Measurements from ENCODE around the gene ADAMTS2.

ADAMTS2 gene

GRCh38 chr5:179275381-179275878 lies 69.8 kb downstream of the ADAMTS2 start:
- DNase-seq: no peak

- DNase-seq: no peak
Measured at GRCh38 chr5:179274321-179275315, 70.6 kb downstream of the ADAMTS2 start.

DNA sequence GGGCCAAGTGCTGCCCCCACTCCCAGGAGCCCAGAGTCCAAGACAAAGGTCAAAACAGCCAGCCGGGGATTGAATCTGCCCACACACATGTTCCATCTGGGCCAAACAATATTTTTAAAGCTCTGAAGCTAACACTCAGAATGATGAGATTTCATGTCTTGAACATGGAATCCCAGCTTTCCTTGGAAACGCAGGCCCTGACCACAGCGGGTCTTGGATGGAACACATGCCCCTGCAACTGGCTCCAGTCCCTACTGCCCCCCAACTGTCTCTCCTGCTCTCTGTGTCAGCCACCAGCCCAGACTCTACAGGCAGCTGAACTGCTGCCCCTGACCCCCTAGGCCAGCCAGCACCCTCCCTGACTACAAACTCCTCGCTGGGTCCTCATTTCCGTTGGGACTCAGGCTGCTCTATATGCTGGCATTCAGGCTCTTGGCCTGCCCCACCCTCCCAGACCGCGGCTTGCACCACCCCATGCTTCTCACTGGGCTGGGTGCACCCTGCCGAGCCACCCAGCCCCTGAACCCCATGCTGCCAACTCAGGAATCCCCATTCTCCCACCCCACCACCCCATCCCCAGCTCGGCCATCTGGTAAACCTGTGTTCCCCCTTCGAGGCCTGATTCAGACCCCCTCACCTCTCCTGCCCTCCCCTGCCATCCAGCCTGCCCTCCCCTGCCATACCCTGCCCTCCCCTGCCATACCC lies 71.7 kb downstream of the ADAMTS2 start:
- no peak for DNase-seq

DNA sequence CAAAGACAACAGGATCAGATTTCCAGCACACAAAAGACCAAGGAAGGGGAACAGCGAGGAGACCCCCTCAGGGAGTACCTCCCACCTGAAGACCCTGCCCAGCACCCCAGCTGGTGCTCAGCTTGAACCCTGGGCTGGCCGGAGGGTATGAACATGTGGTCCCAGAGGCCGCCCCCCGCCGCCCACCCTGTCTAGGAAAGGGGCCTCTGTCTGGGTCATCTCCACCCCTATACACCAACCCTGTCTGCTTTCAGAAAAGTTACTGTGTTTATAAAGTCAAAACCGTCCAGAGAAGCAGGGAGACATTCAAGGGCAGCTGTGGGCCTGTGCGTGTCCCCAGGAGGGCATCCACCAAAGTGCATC lies 72.2 kb downstream of the ADAMTS2 start:
- no peak for DNase-seq

DNA sequence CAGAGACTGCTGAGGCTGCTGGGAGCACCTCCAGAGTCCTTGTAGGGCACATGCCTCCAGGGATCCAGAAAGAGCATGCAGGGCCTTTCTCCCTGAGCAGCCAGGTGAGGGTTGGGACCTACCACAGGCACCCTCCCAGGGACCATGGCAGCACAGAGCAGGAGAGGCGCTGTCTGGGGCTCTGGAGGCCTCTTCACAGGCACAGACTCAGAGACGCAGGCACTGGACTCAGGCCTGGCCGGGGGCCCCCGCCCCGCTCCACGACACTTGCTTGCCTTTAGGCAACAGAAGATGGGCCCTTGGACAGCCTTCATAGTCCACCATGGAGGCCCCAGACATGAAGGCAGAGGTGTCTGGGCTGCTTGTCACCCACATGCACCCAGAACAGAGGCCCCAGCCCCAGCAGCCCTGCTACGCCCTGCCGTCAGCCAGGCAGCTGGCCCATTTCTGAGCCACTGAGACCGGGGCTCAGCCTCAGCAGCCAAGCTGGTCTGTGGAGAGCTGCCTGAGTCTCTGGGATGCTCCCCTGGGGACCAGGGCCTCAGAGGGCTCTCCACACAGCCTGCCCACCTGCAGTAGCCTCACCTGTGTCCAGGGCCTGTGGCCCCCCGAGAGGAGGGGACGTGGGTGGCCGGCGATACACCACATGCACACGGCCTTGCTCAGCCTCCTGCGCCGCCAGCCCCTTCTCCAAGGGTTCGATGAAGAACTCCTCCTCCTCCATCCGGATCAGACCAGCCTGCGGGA lies 72.8 kb downstream of the ADAMTS2 start:
- DNase-seq: no peak

DNA sequence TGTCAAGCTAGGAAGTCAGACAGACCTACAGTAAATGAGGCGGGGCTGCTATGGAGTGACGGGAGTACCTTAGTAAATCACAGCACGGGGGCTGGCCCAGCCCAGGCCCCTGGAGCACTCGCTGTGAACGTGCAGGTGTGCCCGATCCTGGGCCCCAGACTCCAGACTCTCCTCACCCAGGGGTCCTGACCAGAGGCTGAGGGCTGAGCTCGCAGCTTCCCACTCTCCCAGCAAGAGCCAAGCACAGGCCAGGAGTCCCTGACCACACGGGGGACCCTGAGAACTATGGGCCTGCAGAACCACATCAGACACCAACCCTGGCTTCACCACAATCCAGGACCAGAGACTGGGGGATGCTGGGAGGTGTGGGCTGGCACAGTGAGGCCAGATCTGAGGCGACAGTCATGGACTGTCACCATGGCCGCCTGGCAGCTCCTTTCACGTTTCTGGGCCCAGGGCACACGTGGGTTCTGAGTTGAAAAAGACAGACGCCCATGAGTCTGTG lies 73.4 kb downstream of the ADAMTS2 start:
- peak; percentile 5 for DNase-seq

- DNase-seq: peak; percentile 1
Measured at GRCh38 chr5:179271428-179271734, 73.9 kb downstream of the ADAMTS2 start.

- peak; percentile 2 for DNase-seq
Measured at GRCh38 chr5:179270581-179271427, 74.5 kb downstream of the ADAMTS2 start.

- peak; percentile 3 for DNase-seq
Measured at GRCh38 chr5:179269781-179270543, 75.3 kb downstream of the ADAMTS2 start.

DNA sequence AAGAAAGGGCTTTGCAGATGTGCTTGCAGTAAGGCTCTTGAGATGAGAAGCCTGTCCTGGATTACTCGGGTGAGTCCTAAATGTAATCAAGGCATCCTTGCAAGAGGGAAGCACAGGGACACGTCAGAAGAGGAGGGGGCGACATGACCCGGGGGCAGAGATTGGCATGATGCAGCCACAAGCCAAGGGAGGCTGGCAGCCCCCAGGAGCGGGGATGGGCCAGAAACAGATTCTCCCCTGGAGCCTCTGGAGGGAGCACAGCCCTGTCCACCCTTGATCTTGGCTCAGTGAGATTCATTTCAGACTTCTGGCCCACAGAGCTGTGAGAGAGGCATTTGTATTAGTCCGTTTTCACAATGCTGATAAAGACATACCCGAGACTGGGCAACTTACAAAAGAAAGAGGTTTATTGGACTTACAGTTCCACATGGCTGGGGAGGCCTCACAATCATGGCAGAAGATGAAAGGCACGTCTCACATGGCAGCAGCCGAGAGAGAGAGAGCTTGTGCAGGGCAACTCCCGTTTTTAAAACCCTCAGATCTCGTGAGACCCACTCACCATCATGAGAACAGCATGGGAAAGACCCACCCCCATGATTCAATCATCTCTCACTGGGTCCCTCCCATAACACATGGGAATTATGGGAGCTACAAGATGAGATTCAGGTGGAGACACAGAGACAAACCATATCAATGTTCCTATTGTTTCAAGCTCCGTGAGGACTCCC lies 76.1 kb downstream of the ADAMTS2 start:
- DNase-seq: peak; percentile 4

DNA sequence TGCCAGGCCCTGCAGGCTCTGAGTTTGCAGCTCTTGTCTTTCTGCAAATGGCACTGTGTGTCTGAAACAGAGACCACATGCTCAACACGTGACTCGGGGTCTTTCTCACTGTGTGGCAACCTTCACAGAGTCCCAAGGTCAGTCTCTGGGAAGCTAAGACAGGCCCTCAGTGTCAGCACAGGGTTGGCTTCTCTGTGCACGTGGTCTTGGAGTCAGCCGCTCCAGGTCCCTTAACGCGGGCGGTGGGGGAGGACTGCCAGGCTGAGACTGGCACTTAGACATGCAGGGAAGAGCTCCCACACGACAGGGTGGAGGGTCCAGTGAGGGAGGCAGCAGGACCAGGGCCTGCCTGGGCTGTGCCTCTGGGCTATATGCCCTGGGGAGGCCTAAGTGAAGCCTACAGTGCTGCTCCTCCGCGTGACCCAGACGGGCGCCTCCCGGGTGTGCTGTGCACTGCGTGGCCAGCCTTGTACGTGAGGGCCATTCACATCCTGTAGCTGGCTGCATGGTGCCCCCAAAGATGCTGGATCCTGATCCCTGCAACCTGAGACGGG lies 76.8 kb downstream of the ADAMTS2 start:
- peak; percentile 3 for DNase-seq

DNA sequence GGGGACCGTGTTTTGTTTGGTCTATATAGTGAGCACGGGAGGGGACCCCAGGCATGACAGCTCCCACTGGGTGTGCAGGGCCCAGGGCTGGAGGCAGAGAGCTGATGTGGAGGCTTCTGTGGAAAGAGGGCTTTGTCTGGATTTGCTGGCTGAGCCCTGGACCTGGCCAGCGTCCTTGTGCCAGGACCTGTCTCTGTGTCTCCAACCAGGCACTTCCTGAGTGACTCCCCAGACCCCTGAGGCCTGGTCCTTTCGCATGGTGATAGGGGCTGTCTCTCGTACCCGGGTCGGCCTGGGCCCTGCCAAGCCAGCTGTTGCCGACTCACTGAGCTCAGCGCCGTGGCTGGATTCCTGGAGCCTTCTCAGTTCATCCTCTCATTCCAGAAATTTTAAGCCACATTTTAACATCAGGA lies 77.6 kb downstream of the ADAMTS2 start:
- no peak for DNase-seq

- no peak for DNase-seq
Measured at GRCh38 chr5:179267071-179267670, 78.1 kb downstream of the ADAMTS2 start.

GRCh38 chr5:179266291-179267070 lies 78.8 kb downstream of the ADAMTS2 start:
- peak; percentile 4 for DNase-seq

GRCh38 chr5:179265514-179266290 lies 79.6 kb downstream of the ADAMTS2 start:
- peak; percentile 1 for DNase-seq

- peak; percentile 4 for DNase-seq
Measured at GRCh38 chr5:179264783-179265513, 80.3 kb downstream of the ADAMTS2 start.

DNA sequence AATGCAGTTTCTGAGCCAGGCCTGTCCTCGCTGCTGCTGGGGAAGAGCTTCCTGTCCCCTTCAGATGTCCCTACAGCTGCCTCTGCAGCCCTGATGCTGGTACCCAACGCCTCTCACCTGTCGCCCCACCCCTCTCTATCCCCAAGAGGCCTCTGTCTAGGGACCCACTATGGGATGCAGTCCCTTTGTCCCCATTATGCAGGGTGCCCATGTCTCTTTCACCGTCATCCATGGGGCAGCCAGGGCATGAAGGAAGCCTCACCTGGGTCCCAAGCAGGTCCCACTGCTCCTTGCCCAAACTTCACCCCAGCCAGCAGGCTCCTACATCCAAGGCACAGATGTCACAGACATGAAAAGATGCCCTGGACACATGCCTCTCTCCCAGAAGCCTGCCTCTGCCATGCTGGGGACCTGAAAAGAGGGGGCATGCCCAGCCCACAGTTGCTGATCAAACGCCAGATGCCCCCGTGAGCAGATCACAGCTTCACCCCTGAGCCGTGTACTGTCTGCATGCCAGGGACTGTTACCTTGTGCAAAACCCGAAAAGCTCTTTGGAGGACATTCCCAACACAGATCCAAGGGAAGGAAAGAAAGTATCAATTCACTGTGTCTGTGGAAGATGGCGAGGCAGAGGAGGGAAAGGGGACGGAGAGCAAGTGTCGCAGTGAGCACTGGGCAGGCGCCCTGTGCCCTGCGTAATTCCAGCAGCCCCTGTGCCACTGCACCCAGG lies 81.0 kb downstream of the ADAMTS2 start:
- DNase-seq: peak; percentile 3

All from activated naive CD4-positive, alpha-beta T cell treated with anti-CD3 and anti-CD28 coated beads, Interleukin-2, amount 50 U/mL, for 16 hours (primary cell).